IMR-90 (cell line): ENCODE results near the gene HS6ST2. TPM values are rescaled to one million over a fixed set of nuclear protein-coding genes. Genes with fewer than 3 reads are reported as not detected.

Experiments used
- ATAC-seq: fragments of 200-7000 bp; cut with Tn5 transposase; 2 replicates; pipeline ENCODE4 v1.9.1; 2020; ENCODE audit warnings: low read depth, mild to moderate bottlenecking, moderate library complexity
- BruUV-seq: library from RNA; stranded (reverse); fragments of 400-500 nt; replicated peaks from 2 replicates; lab custom pipeline; 2021; lab: Mats Ljungman, UMichigan
- CTCF ChIA-PET: fragments of 300-600 bp; formaldehyde crosslinking; extraction: SDS; loops from one replicate; lab custom pipeline; 2021; ENCODE audit warnings: antibody characterized with exemption; lab: Yijun Ruan, JAX
- POLR2A ChIA-PET: fragments of 300-600 bp; sonication (Branson Sonifier 250); formaldehyde crosslinking; loops from one replicate; lab custom pipeline; 2022; ENCODE audit warnings: antibody characterized with exemption; ENCODE audit not compliant: unreplicated experiment; lab: Charles Lee
- DNase-seq: peaks from one replicate; pipeline ENCODE4 v3.0.0; 2013
- H2AFZ ChIP-seq: replicated peaks from 2 replicates; pipeline ENCODE3; 2013; ENCODE audit warnings: low read length, mild to moderate bottlenecking; ENCODE audit not compliant: poor library complexity
- H2AK5ac ChIP-seq: 2 replicates; pipeline ENCODE4 v1.6.1; 2013; ENCODE audit warnings: low read depth, low read length, inconsistent platforms
- H2AK9ac ChIP-seq: replicated peaks from 2 replicates; pipeline ENCODE3; 2013; ENCODE audit warnings: mild to moderate bottlenecking, low read depth, low read length, moderate library complexity; ENCODE audit not compliant: poor library complexity
- H2BK120ac ChIP-seq: 2 replicates; pipeline ENCODE4 v1.6.1; 2013; ENCODE audit warnings: low read depth, low read length, inconsistent platforms
- H2BK15ac ChIP-seq: 3 replicates; pipeline ENCODE4 v1.6.1; 2013; ENCODE audit warnings: low read depth, low read length, inconsistent platforms
- H2BK20ac ChIP-seq: 2 replicates; pipeline ENCODE4 v1.6.1; 2013; ENCODE audit warnings: low read depth, mild to moderate bottlenecking, inconsistent platforms, low read length, moderate library complexity
- H2BK5ac ChIP-seq: 2 replicates; pipeline ENCODE4 v1.6.1; 2013; ENCODE audit warnings: mild to moderate bottlenecking, low read depth, low read length, inconsistent platforms; ENCODE audit not compliant: poor library complexity, severe bottlenecking
- H3K14ac ChIP-seq: replicated peaks from 2 replicates; pipeline ENCODE4 v1.6.1; 2013; ENCODE audit warnings: low read depth, low read length, inconsistent platforms
- H3K18ac ChIP-seq: 2 replicates; pipeline ENCODE4 v1.6.1; 2013; ENCODE audit warnings: low read depth, low read length, control low read depth
- H3K23ac ChIP-seq: 2 replicates; pipeline ENCODE4 v1.6.1; 2013; ENCODE audit warnings: low read depth, low read length, inconsistent platforms
- H3K27ac ChIP-seq: 2 replicates; pipeline ENCODE4 v1.5.1; 2013; ENCODE audit warnings: mild to moderate bottlenecking, control low read depth, low read length; ENCODE audit not compliant: insufficient read depth
- H3K27me3 ChIP-seq: 2 replicates; pipeline ENCODE4 v1.6.1; 2013; ENCODE audit warnings: low read length; ENCODE audit not compliant: control insufficient read depth, insufficient read depth
- H3K36me3 ChIP-seq: 2 replicates; pipeline ENCODE4 v1.6.1; 2013; ENCODE audit warnings: low read length, mixed read lengths; ENCODE audit not compliant: control insufficient read depth, insufficient read depth
- H3K4ac ChIP-seq: 2 replicates; pipeline ENCODE4 v1.6.1; 2013; ENCODE audit warnings: low read depth, low read length, inconsistent platforms
- H3K4me1 ChIP-seq: 2 replicates; pipeline ENCODE4 v1.6.1; 2013; ENCODE audit warnings: low read length, mixed read lengths; ENCODE audit not compliant: control insufficient read depth, insufficient read depth
- H3K4me2 ChIP-seq: 2 replicates; pipeline ENCODE4 v1.6.1; 2013; ENCODE audit warnings: low read depth, mild to moderate bottlenecking, control low read depth, low read length, moderate library complexity
- H3K4me3 ChIP-seq: 2 replicates; pipeline ENCODE4 v1.5.1; 2013; ENCODE audit warnings: low read depth, mild to moderate bottlenecking, control low read depth, low read length, moderate library complexity; ENCODE audit not compliant: insufficient read depth
- H3K56ac ChIP-seq: 2 replicates; pipeline ENCODE4 v1.6.1; 2013; ENCODE audit warnings: low read length, inconsistent platforms; ENCODE audit not compliant: insufficient read depth; ENCODE audit errors: extremely low read depth
- H3K79me1 ChIP-seq, 2 experiments: 2 replicates each; pipeline ENCODE4 v1.6.1; 2013; ENCODE audit warnings: low read length in 2 of 2, inconsistent platforms in 1 of 2, low read depth in 1 of 2
- H3K9ac ChIP-seq: 2 replicates; pipeline ENCODE4 v1.6.1; 2013; ENCODE audit warnings: low read depth, low read length, control low read depth
- H3K9me1 ChIP-seq: 2 replicates; pipeline ENCODE4 v1.6.1; 2013; ENCODE audit warnings: low read length, inconsistent platforms; ENCODE audit not compliant: insufficient read depth
- H3K9me3 ChIP-seq: 2 replicates; pipeline ENCODE4 v1.6.1; 2013; ENCODE audit warnings: low read length; ENCODE audit not compliant: control insufficient read depth, insufficient read depth
- H4K20me1 ChIP-seq: 2 replicates; pipeline ENCODE4 v1.6.1; 2013; ENCODE audit warnings: low read length, inconsistent platforms; ENCODE audit not compliant: insufficient read depth
- H4K5ac ChIP-seq: 2 replicates; pipeline ENCODE4 v1.6.1; 2013; ENCODE audit warnings: mild to moderate bottlenecking, low read depth, low read length, control low read depth
- H4K8ac ChIP-seq, 2 experiments: 2 replicates each; pipeline ENCODE4 v1.6.1; 2013; ENCODE audit warnings: low read depth in 2 of 2, low read length in 2 of 2, control low read depth in 1 of 2, inconsistent platforms in 1 of 2
- H4K91ac ChIP-seq: 2 replicates; pipeline ENCODE4 v1.6.1; 2013; ENCODE audit warnings: low read depth, low read length, inconsistent platforms; ENCODE audit not compliant: insufficient read depth
- CEBPB ChIP-seq: IDR thresholded peaks from 2 replicates; pipeline ENCODE4 v1.6.1; 2012; ENCODE audit warnings: low read depth, low read length, improper control_type of control experiment
- CHD1 ChIP-seq: IDR thresholded peaks from 2 replicates; pipeline ENCODE4 v1.6.1; 2012; ENCODE audit warnings: low read depth, low read length, improper control_type of control experiment
- MAFK ChIP-seq: IDR thresholded peaks from 2 replicates; pipeline ENCODE4 v1.6.1; 2012; ENCODE audit warnings: low read depth, low read length, improper control_type of control experiment
- POLR2A ChIP-seq: IDR thresholded peaks from 2 replicates; pipeline ENCODE4 v1.6.1; 2012; ENCODE audit warnings: mild to moderate bottlenecking, low read depth, low read length
- RAD21 ChIP-seq: IDR thresholded peaks from 2 replicates; pipeline ENCODE4 v1.6.1; 2012; ENCODE audit warnings: low read length, improper control_type of control experiment
- RFX5 ChIP-seq: IDR thresholded peaks from 2 replicates; pipeline ENCODE4 v1.8.0; 2012; ENCODE audit warnings: low read depth, mild to moderate bottlenecking, low read length, moderate library complexity
- SMC3 ChIP-seq: fragments of 150-350 bp; IDR thresholded peaks from 2 replicates; pipeline ENCODE4 v1.6.1; 2016; ENCODE audit warnings: low read depth, mild to moderate bottlenecking, antibody characterized with exemption, low read length, moderate library complexity
- dilution Hi-C: fragments of 300-500 bp; cut with HindIII; formaldehyde crosslinking; loops from one replicate; pipeline ENCODE4 v1.14.3; 2018; ENCODE audit warnings: low sequenced_read_pairs; ENCODE audit not compliant: unreplicated experiment
- in situ Hi-C: fragments of 300-500 bp; cut with MboI; formaldehyde crosslinking; loops from 3 replicates; pipeline ENCODE4 v1.14.3; 2019; ENCODE audit warnings: low sequenced_read_pairs, inconsistent platforms, mixed read lengths
- intact Hi-C: fragments of 100-400 bp; cut with micrococcal nuclease; formaldehyde crosslinking; loops from 2 replicates; pipeline ENCODE4 v1.10.0; 2022
- polyA plus RNA-seq, 3 experiments: library from polyadenylated mRNA; depleted of rRNA; stranded (reverse); fragments of >200 nt; gene quantifications; 2 replicates each; pipeline ENCODE4 v1.2.3, GENCODE V29; 2012; ENCODE audit warnings: low replicate concordance in 1 of 3
- total RNA-seq: library from RNA; depleted of rRNA; stranded (reverse); fragments of >200 nt; gene quantifications from 2 replicates; pipeline ENCODE4 v1.2.3, GENCODE V29; 2012

Gene HS6ST2
- total and polyA plus RNA-seq, 2 of the 4 experiments (the other 2 are of a cell fraction), result not detected

DNA sequence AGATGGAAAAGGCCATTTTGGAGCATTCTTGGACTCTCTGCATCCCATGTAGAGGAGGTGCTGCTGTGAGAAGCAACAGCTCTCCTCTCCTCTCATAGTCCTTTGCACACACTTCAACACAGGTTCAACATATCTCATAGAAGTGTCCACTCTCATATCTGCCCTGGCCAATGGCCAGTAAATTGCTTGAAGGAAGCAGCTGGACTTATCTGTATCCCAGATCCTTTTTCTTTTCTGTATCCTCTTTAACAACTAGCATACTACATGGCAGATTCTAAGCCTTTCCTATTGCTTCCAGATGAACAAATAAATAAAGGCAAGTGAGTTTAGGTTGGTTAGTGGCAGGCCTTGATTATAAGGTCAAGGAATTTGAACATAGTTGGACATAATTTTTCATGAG is 122.0 kb downstream of the HS6ST2 start:
- Histone ChIP-seq H3K14ac (no peak overlapping the region), H3K27ac (no peak overlapping the region), H2AK5ac (no peak overlapping the region), H2BK5ac (no peak overlapping the region), H3K23ac (no peak overlapping the region), H4K5ac (no peak overlapping the region), H2BK20ac (no peak overlapping the region), H3K79me1 (no peaks in the 10 kb centered on the region), H4K91ac (no peak overlapping the region), H2BK120ac (no peak overlapping the region), H2BK15ac (no peak overlapping the region), H3K56ac (no peak overlapping the region), H4K8ac (no peak overlapping the region), H3K4me2 (no peak overlapping the region), H4K20me1 (no peaks in the 10 kb centered on the region), H3K9me1 (no peaks in the 10 kb centered on the region), H3K4me1 (no peaks in the 10 kb centered on the region), H2AFZ (no peak overlapping the region), H3K27me3 (peaks cover 3% of the 10 kb centered on the region; the same call in 1 of the 2 replicates), H3K4ac (no peak overlapping the region), H3K18ac (no peak overlapping the region), H3K4me3 (no peak overlapping the region), H3K9ac (no peak overlapping the region), H2AK9ac (no peak overlapping the region), H3K9me3 (no peaks in the 10 kb centered on the region; the same call in 1 of the 2 replicates), H3K36me3 (no peaks in the 10 kb centered on the region)
- DNase-seq (no peak), ATAC-seq (no peak)
- ChIA-PET CTCF (no interaction called here), POLR2A (no interaction called here)
- dilution Hi-C loops, result no loop called here
- no TSS peak for BruUV-seq
- intact Hi-C loops, result no loop called here
- in situ Hi-C loops, result no loop called here
- TF ChIP-seq SMC3, result no peak
- TF ChIP-seq MAFK, result no peak
- TF ChIP-seq CHD1, result no peak
- TF ChIP-seq RAD21, result no peak
- no peak for TF ChIP-seq RFX5
- no peak for TF ChIP-seq CEBPB
- TF ChIP-seq POLR2A, result no peak
